ENCODE results near the gene TIMP3.

TIMP3 gene

DNA sequence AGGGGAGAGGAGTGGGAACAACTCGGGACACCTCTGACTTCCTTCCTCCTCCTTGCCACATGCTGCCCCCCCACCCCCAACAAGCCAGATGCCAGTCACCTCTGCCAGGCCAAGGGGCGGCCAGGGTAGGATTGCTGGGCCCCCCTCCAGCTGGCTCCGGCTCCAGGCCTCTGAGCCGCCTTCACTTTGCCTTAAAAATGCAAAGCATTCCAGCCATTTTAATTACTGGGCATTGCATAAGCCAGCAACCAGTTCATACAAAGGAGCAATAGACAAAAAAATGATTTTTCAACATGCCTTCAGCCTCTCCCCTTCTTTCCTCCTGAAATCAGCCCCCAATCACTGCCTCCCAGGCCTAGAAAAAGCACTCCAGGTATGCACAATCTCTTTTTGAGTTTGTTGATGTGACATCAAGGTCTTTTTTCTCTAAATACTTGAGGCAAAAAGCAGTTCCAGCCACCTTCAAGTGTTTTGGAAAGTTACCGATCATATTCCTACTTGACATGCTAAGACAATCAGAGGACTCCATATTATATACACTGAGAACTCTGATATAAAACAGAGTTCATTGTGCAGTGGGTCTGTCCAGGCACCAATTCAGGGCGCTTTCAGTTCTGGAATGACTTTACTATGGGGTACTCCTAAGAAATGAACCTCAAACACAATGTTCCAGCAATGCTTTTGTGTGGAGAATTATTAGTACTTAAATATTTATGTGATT, 12.4 kb upstream of the TIMP3 start:
- no peak for DNase-seq

DNA sequence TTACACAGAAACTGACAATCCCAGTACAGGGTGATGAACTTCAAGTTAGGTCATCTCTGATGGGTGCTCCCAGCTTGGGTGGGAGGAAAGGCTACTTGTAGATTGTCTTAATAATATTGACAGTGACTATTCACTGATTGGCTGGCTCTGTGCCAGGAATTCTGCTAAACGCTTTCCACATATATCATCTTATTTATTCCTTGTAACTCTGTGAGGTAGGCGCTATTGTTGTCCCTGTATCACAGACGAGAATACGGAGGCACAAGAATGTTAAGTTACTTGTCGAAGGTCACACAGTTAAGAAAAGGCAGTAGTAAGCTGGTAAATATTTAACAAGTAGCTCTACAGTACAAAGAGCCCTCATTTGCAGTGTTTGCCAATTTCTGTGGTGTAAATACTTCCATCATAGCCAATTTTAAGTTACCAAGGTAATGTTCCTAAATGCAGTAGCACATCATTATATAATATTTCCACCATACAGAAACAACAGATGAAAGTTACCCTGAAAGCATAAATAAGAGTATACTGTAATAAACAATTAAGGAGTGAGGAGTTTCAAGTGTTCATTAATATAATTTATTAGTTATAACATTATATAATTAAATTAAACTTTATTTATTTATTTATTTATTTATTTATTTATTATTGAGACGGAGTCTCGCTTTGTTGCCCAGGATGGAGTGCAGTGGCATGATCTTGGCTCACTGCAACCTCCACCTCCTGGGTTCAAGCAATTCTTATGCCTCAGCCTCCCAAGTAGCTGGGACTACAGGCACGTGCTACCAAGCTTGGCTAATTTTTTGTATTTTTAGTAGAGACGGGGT, 11.5 kb upstream of the TIMP3 start:
- DNase-seq, result no peak

DNA sequence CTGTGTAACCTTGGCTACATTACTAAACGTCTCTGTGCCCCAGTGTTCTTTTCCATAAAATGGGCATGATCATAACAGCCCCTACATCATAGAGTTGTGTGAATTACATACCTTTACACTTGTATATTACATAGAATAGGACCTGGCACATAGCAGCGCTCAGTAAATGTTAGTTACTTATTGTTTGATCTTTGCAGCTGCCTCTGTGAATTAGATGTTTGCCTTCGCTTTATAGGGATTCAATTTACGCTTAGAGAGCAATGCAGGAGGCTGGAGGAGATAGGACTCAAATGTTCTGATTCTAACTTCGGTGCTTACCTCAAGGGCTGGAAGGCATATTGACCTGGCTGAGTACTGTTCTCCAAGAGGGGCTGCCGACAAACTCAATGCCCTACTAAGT, 10.4 kb upstream of the TIMP3 start:
- no peak for DNase-seq

DNA sequence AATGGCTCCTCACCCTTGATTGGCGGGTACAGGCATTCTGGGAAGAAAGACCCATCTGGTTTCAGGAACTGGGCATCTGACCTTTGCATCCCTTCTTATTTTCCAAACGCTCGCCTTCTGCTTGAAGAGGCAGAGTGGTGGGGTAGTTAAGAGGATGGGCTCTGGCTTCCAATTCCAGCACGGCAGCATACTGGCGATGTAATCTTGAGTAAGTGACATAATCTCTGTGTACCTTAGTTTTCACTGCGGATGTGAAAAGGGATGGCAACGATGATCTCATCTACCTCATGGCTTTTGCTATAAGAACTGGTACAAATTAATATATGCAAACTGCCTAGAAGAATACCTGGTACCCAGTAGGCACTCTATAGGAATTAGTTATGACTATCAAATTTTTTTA, 10.0 kb upstream of the TIMP3 start:
- no peak for DNase-seq

DNA sequence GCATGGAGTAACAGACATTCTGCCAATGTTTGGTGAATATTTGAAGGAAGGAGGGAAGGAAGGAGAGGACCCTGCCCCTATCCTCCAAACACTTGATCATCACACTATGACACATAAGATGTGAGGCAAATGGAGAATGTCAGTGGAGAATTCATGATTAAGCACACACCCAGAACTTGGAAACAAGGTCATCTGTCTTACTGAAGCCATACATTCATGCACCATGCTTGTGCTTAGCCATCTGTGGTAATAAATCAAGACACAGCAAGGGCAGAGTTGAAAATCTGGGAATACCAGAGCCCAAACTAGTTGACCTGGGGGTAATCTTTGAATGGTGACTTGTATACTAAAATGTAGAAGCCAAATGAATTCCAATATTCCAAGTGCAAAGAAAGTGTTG, 7.9 kb upstream of the TIMP3 start:
- DNase-seq, result no peak

DNA sequence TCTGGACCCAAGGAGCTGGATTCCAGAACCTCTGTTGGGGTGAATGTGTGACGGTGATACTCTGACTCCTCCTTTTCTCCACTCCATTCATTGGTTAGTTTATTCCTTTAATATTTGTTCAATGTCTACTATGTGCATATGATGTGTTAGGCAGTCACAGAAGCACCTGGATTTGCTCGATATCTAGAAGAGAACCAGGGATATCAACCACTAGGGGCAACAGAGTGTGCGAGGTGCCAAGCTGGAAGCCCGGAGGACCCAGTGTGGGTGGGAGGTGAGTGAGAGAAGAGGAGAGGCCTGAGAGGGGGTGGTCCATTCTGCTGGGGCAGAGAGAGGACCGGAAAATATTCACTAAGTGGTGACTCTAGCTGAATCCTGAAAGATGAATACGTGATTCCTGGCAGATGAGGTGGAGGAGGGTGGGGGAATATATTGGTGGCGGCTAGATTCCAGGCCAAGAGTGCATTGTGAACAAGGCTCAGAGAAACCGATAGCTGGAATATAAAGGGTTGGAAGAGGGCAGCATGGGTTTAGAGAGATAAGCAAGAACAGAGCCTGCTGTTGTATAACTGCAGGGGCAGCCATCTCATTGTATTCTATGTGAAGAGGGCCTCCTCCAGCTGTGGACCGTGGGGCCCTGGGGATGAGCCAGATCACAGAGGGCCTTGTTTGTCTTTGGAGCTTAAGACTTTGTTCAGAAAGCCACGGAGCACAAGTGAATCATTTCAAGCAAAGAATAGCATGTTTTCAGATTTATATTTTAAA, 6.9 kb upstream of the TIMP3 start:
- no peak for DNase-seq

DNA sequence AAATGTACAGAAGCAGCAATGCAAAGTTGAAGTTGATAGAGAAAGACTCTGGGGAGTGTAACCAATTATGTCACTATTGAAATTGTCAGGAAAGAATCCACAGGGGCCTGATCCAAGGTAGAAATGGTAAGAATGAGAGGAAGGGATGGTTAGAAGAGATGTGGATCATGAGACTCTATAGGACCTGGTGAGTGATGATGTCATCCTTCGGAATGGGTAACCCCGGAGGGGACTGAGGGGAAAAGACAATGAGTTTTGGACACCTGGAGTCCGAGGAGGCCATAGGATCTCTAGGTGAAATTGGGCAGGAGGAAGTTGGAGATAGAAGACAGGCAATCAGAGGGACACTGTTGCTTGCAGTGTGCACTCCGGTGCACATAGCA, 6.3 kb upstream of the TIMP3 start:
- DNase-seq, result no peak

DNA sequence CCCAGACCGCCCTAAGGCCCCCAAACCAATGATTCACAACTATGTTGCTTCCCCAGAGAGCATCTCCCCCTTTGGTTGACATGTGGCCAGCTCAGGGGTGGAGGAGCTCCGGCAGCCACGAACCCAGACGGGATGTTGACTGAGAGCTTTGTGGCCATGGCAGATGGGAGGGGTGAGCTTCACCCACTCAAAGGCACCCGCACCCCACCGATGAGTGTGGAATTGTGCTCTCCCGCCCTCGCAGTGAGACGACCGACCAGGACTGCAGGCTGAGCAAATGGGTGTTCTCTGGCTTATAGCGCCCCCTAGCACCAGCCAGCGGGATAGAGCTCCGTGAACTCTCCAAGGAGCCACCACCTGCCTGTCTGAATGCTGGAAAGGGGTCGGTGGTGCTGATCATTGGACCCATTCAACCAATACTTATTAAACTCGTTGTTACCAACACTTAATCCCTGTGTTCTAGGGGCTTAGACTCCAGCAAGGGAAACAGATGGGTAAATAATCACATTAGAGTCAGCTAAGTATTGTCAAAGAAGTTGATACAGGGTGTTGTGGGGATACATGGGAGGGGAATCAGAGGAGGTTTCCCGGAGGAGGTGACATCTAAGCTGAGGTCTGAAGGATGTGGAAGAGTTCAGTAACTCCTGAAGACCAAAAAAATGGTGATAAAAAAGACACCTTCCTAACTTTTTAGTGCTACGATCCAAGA, 4.5 kb upstream of the TIMP3 start:
- DNase-seq, result peak; percentile 56 to 68

DNA sequence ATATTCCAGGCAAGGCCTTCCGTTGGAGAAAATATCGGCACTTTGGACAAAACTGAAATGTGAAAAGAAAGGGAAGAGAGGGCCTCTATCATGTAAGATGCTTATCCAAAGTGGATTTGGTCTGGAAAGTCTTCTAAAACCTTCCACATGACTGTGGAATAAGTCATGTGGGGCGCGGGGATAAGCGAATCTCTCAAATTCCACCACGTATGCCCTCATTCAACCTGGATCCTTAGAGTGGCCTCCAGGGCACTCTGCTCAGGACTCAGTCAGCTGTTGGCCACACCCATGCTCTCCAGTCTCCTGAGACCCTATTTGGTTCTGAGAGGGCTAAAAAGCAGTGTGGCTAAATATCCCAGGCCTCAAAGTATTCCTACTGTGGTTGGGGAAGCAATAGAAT, 2.0 kb upstream of the TIMP3 start:
- DNase-seq, result no peak

DNA sequence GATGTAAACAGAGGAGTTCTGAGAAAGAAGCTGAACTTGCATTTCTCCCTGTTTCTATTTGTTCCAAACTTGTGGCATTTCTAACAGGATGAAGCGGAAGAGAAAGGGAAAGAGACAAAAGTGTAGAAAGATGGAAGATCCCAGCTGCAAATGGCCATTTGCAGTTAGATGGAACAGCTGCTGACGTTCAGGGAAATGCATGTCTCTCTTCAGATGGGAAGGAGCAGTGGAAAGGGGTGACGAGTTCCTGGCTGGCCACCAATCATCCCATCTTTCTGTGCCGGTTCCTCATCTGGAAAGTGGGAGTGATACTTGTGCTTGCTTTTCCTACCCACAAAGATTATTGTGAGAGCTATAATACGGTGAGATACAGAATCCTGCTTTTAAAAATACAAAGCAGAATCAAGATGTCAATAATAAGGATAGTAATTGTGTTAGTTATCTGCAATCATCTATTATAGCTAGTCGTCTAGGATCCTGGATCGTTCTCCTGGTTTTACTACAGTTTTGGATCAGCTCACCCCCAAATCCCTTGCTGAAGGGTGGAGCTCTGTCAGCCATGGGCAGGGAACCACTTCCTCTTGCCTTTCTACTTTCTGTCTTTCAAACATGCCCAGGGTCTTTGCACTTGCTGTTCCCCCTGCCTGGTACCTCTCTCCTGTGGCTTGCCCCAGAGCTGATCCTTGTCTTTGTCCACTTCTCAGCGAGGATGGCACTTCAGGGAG, 1.2 kb upstream of the TIMP3 start:
- DNase-seq, result no peak

DNA sequence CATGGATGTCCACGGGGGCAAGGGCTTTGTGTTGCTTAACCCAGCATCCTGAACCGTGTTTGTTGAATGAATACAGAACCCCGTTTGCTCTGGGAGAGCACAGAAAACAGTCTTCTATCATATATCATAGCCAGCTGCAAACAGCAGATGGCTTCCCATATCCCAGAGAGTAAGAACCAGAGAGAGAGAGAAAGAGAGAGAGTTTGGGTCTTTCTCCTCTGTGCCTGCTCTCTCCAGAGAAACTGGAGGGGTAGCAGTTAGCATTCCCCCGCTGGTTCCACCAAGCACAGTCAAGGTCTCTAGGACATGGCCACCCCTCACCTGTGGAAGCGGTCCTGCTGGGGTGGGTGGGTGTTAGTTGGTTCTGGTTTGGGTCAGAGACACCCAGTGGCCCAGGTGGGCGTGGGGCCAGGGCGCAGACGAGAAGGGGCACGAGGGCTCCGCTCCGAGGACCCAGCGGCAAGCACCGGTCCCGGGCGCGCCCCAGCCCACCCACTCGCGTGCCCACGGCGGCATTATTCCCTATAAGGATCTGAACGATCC, 440 bp upstream of the TIMP3 start:
- DNase-seq, result no peak

DNA sequence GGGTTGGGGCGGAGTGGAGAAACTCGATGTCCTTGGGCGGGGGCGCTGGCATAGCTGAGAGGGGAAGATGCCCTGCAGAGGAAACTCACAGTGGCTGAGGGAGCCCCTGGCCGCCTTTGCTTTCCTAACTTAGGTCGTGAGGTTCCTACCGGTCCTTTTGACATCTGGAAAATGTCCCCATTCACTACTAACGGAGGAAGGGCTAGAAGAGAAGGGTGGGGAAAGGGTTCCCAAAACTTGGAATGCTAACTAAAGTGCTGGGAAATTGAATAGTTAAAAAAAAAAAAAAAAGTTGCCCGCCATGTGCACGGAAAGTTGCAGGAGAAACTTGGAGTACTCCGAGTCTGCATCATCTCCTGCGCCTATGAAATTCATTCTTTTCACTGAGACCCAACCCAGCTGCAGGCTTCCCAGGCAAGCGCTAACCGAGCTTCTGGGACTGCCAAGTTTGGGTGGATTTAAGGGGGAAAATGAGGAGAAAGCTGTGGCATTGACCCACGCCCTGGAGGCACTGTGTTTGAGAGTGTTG, 796 bp downstream of the TIMP3 start:
- no peak for DNase-seq

DNA sequence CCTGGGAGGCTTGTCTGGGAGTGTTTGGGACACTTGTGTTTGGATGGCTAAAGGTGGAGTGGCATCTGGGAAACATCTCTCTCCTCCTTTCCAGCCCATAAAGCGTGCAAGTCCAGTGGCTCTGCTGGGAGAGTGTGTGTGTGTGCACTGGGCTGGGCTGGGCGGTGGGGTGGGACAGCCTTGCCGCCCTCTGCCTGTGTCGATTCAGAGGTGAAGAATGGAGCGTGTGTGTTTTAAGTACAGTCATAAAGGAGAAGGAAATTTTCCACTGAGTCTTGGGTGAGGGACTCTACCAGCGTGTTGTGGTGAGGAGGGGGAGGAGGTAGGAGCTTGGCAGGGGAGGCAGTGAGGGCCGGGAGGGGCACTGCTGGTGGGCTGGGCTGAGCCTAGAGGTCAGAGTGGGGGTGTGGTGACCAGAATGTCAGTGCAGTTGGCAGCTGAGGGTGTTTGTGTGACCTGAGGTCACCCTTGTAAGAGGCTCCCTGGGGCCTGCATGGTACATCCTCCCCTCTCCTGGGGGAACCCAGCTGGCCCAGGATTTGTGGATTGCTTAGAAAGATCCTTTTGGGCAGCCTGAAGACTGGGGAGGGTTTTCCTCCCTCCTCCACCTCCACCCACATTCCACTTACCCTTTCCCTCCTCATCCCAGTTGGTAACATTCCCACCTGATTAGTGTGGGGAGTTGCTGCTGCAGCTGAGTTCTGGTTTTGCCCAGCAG, 1.7 kb downstream of the TIMP3 start:
- no peak for DNase-seq

DNA sequence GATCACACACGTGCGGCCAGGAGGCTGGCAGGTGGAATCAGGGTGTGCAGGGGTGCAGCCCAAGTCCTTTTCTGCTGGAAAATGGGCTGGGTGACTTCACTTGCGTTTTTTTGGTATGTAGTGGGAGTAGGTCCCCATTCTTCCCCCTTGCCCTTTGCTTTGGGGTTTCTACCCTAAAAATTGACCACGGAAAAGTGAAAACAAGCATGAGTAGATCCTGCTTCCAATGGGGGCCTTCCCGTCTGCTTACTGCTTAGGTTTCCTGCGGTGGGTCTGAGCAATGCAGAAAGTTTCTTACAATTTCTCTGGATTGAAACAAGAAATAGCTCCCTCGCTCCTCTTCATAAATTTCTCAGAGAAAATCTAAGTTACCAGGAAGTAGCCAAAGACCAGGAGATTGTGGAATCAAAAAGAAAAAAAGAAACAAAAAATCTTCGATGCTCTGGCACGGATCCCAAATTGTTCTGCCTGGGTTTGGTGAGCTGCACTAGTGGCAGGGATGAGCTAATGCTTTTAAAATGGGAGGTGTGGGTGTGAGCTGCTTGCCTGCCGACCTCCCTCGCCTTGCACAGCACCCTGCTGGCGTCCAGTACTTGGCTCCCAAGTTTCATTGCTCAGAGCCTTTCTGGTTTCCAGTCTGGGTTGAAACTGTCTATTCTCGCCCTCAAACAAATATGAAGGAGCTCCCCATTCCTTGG, 2.4 kb downstream of the TIMP3 start:
- DNase-seq, result no peak

DNA sequence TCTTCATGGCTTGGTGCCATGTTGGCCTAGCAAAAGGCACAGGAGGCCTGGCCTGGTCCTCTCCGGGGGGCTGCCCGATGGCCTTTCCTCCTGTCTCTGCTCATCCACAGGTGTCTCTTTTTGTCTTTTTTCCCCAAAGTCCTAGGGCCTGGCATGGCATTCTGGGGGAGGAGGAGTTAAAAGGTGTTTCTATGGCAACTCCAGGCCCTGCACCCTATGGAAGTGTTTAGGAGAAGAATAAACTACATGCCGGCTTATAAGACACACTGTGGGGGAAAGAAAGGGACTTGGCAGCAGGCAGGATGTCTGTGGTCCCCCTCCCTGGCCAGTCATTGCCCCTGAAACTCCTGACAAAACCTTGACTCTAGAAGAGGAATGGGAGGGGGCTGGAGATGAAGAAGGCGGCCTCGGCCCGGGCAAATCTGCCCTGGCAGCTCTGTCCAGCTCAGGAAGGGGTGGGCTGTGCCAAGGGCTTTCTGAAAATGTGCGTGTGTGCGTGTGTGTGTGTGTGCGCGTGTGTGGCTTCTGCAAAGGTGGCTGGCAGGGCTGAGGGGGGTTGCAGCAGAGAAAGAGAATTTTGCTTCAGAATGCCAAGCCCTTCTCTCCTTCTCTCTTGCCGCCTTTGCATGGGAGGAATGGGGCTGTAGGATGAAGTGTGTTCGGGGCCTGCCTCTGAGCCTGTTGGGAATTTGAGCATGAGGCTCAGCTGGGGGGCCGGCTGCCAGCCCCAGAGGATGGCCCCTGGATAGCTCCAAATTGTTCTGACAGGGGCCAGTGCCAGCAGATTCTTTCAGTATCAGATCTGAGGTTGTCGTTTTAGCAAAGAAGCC, 3.2 kb downstream of the TIMP3 start:
- no peak for DNase-seq

DNA sequence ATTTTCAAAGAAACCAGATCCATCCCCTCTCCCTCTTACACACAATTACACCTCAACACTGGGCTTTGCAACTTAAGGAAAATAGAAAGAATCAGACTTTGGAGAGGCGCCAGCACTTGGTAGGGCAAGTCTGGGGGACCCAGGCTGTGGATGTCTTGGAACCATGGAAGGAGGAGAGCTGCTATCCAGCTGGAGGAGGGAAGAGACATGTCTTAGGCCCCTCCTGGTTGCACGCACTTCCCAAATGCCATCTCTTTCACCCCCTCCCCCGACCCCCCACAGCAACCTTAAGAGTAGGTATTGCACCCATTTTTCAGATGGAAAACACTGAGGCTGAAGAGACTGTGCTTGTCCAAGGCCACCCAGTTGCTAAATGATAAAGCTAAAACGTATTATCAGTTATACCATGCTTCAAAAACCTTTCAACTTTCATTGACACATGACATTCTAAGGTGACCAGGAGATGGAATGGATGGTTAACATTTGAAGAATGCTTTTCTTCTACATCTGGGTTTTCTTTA, 3.9 kb downstream of the TIMP3 start:
- no peak for DNase-seq

DNA sequence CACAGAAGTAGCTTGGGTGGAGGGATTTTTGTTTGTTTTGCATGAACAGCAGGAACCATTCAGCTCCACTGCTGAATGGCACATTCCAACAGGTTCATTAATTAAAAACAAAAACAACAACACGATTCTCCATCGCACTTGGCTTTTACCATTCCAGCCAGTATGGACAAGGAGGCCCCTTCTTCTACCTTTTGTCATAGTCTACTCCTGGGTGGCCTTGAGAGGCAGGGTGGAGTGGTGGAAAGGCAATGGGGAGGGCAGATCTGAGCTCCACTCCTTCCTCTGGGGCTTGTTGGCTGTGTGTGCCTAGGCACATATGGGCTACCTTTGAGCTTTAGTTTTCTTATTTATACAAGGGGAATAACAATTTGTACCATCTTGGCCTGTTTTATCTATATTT, 4.8 kb downstream of the TIMP3 start:
- no peak for DNase-seq

DNA sequence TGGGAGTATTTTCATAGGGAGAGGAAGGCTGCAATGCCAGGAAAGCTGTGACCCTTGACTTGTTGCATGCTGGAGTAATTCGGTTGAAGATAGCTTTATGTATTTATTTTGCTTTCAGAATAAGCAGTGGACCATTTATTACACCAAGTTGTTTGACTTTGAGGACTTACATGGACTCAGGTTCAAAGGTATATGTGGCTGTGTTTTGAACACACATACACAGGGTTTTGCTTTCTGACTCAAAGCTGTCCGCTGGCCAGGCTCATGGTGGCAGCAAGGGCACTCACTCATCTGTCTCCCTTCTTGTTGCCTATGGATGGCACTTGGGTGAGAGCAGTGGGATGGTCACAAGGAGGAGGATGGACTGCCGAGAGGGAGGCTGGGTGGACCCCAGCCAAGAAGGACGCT, 6.5 kb downstream of the TIMP3 start:
- no peak for DNase-seq

DNA sequence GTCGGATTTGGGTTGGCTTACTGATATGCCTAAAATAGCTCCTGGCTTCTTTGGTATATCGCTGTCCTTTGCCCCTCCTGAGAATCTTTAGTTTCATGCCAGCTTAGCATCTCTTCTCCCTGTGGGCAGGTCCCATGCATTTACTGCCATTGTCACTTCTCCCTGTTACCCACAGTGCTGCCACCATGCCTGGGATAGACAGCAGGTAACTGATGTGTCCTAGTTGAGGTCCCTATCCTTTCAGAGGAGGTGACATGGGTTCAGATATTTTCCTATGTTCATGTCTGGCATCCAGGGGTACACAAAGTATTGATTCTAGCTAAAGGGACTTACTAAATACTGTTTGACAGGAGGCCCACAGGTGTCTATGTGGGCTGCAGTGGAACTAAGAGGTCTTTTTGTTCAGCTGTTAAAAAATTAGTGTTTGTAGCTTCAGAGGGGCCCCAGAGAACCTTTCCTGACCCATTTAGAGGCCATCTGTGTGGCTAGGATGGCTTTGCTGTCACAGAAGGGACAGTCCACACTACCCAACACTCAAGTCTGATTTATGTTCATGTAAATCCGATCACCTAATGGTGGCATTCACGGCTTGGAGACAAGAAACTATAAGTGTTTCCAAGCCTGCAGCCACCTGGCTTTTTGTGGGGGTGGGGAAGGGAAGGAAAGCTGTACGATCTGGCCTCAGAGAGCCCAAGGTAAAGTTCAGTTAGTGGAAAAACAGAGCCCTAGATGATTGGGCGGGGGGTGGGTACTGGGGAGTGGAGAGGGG, 8.5 kb downstream of the TIMP3 start:
- DNase-seq, result no peak

Data from activated CD4-positive, alpha-beta T cell treated with anti-CD3 and anti-CD28 coated beads, Interleukin-2, amount 50 U/mL, for 48 hours (primary cell).